ENCODE data around the gene PIK3CD.
A peak's percentile ranks its signal among the peaks of the same experiment; 100 is the strongest.
"Not testable (repeated sequence)": the region's sequence is repeated elsewhere in the genome, so short reads cannot be mapped to it uniquely, and the experiment has no call there.

The PIK3CD gene

DNA sequence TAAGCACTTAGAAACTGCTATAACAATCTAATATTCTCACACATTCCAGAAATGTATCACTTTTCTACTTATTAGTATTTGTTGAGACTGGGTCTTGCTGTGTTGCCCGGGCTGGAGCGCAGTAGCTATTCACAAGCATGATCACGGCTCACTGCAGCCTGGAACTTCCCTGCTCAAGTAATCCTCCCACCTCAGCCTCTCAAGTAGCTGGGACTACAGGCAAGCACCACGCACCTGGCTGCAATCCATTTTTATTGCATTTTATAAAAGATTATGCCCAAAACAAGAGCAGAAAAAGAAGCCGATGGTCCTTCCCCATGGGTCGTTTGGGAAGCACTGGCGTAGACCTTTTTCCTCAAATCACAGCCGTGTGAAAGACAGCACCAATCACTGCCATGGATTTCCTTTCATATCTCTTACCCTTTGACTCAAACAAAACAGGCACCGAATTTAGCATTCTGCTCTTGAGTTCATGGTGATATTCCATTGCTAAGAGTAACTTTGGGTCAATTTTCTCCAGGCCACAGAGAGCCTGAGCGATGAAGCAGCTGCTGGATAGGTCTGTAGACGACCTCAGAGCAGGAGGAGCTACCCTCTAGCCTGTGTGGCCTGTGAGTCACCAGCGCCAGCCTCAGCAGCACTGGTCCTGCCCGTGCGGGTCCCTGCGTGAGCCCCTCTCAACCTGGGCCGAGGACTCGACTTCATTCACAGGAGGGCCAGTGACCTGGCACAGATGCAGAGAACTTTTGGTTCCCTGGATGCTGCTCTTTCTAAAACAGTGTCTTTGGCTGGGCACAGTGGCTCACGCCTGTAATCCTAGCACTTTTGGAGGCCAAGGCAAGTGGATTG lies 80.8 kb downstream of the PIK3CD start:
- Histone ChIP-seq H3K36me3 (ENCODE audit: control insufficient read depth, insufficient read depth, low read length) (peaks cover 82% of the 10 kb centered on the region), H3K27me3 (replicated peaks; ENCODE audit: control insufficient read depth, insufficient read depth, low read length, poor library complexity, severe bottlenecking) (no peaks in the 10 kb centered on the region), H3K4me1 (ENCODE audit: control insufficient read depth, insufficient read depth, low read length, poor library complexity, severe bottlenecking) (peaks cover 25% of the 10 kb centered on the region), H3K9me3 (ENCODE audit: control insufficient read depth, low read length) (no peaks in the 10 kb centered on the region), H3K27ac (ENCODE audit: insufficient read depth, low read length, poor library complexity, severe bottlenecking) (no peak overlapping the region), H3K4me3 (ENCODE audit: insufficient read depth, low read depth, low read length, poor library complexity, severe bottlenecking) (no peak overlapping the region)
- DNase-seq: no peak

DNA sequence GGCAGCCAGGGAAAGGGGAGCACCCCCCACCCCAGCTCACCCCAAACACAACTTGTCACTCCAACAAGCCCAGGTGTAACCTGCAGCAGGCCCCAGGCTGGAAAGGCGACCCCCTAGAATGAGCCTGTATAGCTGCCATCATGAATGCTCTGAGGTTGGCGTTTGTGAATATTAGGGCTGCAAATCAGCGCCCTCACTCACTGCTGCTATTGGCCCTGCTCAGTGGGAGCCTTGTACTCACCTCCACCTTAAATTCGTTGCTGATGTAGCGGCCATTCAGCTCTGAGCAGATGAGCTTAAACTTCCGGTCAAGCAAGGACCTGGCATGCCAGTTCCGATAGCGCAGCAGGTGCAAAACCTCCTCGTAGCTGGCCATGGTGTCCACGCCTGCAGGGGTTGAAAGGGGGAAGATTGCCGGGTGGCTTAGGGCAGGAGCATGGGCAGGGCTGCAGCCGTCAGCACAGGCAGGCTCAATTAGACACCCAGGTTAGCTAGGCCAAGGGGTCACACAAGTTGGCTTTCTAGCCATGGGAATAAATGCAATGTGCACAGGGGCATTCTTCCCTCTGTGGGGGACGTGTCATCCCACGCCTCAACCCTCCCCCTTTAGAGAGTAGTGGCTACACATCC lies 81.7 kb downstream of the PIK3CD start:
- H3K9me3 ChIP-seq (ENCODE audit: control insufficient read depth, low read length): no peaks in the 10 kb centered on the region
- DNase-seq: no peak
- H3K27ac ChIP-seq (ENCODE audit: insufficient read depth, low read length, poor library complexity, severe bottlenecking): no peak overlapping the region
- no peaks in the 10 kb centered on the region for H3K27me3 ChIP-seq (replicated peaks; ENCODE audit: control insufficient read depth, insufficient read depth, low read length, poor library complexity, severe bottlenecking)
- H3K36me3 ChIP-seq (ENCODE audit: control insufficient read depth, insufficient read depth, low read length): peaks cover 85% of the 10 kb centered on the region
- H3K4me3 ChIP-seq (ENCODE audit: insufficient read depth, low read depth, low read length, poor library complexity, severe bottlenecking): no peak overlapping the region
- peaks cover 17% of the 10 kb centered on the region for H3K4me1 ChIP-seq (ENCODE audit: control insufficient read depth, insufficient read depth, low read length, poor library complexity, severe bottlenecking)

- no peaks in the 10 kb centered on the region for H3K9me3 ChIP-seq (ENCODE audit: control insufficient read depth, low read length)
- no peak for DNase-seq
- H3K36me3 ChIP-seq (ENCODE audit: control insufficient read depth, insufficient read depth, low read length): peaks cover 78% of the 10 kb centered on the region
- no peak overlapping the region for H3K27ac ChIP-seq (ENCODE audit: insufficient read depth, low read length, poor library complexity, severe bottlenecking)
- H3K27me3 ChIP-seq (replicated peaks; ENCODE audit: control insufficient read depth, insufficient read depth, low read length, poor library complexity, severe bottlenecking): no peaks in the 10 kb centered on the region
- H3K4me1 ChIP-seq (ENCODE audit: control insufficient read depth, insufficient read depth, low read length, poor library complexity, severe bottlenecking): no peaks in the 10 kb centered on the region
- H3K4me3 ChIP-seq (ENCODE audit: insufficient read depth, low read depth, low read length, poor library complexity, severe bottlenecking): no peak overlapping the region
Measured at GRCh38 chr1:9735800-9736199, 84.3 kb downstream of the PIK3CD start.

- Histone ChIP-seq H3K4me1 (ENCODE audit: control insufficient read depth, insufficient read depth, low read length, poor library complexity, severe bottlenecking) (no peaks in the 10 kb centered on the region), H3K9me3 (ENCODE audit: control insufficient read depth, low read length) (no peaks in the 10 kb centered on the region), H3K27me3 (replicated peaks; ENCODE audit: control insufficient read depth, insufficient read depth, low read length, poor library complexity, severe bottlenecking) (no peaks in the 10 kb centered on the region), H3K36me3 (ENCODE audit: control insufficient read depth, insufficient read depth, low read length) (peaks cover 78% of the 10 kb centered on the region), H3K27ac (ENCODE audit: insufficient read depth, low read length, poor library complexity, severe bottlenecking) (no peak overlapping the region), H3K4me3 (ENCODE audit: insufficient read depth, low read depth, low read length, poor library complexity, severe bottlenecking) (no peak overlapping the region)
- no peak for DNase-seq
Measured at GRCh38 chr1:9736241-9736640, 84.7 kb downstream of the PIK3CD start.

- no peaks in the 10 kb centered on the region for H3K27me3 ChIP-seq (replicated peaks; ENCODE audit: control insufficient read depth, insufficient read depth, low read length, poor library complexity, severe bottlenecking)
- no peak for DNase-seq
- H3K36me3 ChIP-seq (ENCODE audit: control insufficient read depth, insufficient read depth, low read length): peaks cover 75% of the 10 kb centered on the region
- H3K27ac ChIP-seq (ENCODE audit: insufficient read depth, low read length, poor library complexity, severe bottlenecking): no peak overlapping the region
- no peaks in the 10 kb centered on the region for H3K4me1 ChIP-seq (ENCODE audit: control insufficient read depth, insufficient read depth, low read length, poor library complexity, severe bottlenecking)
- no peak overlapping the region for H3K4me3 ChIP-seq (ENCODE audit: insufficient read depth, low read depth, low read length, poor library complexity, severe bottlenecking)
- no peaks in the 10 kb centered on the region for H3K9me3 ChIP-seq (ENCODE audit: control insufficient read depth, low read length)
Measured at GRCh38 chr1:9737057-9737456, 85.5 kb downstream of the PIK3CD start.

- Histone ChIP-seq H3K4me1 (ENCODE audit: control insufficient read depth, insufficient read depth, low read length, poor library complexity, severe bottlenecking) (no peaks in the 10 kb centered on the region), H3K4me3 (ENCODE audit: insufficient read depth, low read depth, low read length, poor library complexity, severe bottlenecking) (no peak overlapping the region), H3K27me3 (replicated peaks; ENCODE audit: control insufficient read depth, insufficient read depth, low read length, poor library complexity, severe bottlenecking) (no peaks in the 10 kb centered on the region), H3K9me3 (ENCODE audit: control insufficient read depth, low read length) (no peaks in the 10 kb centered on the region), H3K36me3 (ENCODE audit: control insufficient read depth, insufficient read depth, low read length) (peaks cover 73% of the 10 kb centered on the region), H3K27ac (ENCODE audit: insufficient read depth, low read length, poor library complexity, severe bottlenecking) (peak overlapping the region; percentile 1)
- DNase-seq: no peak
Measured at GRCh38 chr1:9737671-9738070, 86.1 kb downstream of the PIK3CD start.

DNA sequence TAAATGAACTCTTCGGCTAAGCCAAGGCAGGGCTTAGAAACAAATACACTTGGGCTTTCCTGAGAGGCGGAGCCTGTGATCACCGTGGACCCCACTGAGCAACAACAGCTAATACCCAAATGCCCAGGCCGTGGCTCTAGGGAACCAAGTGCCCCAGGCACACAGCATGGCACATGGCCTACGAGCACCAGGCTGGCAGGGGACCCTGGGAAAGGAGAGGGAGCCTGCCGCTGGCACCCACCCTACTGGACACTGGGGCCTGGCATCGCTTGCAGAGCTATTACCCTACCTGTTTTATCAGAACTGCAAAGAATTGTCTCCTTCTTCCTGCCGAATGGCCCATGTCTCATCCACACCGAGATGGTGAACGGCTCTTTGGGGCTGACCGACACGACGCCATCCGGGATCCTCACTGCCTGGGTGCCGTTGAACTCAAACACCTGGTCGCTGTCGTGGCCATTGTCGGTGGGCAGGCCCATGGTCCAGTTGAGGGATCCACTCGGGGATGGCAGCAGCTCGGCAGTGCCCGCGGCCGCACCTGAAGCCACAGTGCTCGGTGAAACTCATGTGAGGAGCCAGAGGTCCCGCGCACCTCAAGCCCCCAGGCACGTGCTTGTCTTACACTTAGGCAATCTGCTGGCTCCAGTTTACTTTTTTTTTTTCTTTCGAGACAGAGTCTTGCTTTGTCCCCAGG lies 92.7 kb downstream of the PIK3CD start:
- Histone ChIP-seq H3K27me3 (replicated peaks; ENCODE audit: control insufficient read depth, insufficient read depth, low read length, poor library complexity, severe bottlenecking) (no peaks in the 10 kb centered on the region), H3K36me3 (ENCODE audit: control insufficient read depth, insufficient read depth, low read length) (peaks cover 67% of the 10 kb centered on the region), H3K4me3 (ENCODE audit: insufficient read depth, low read depth, low read length, poor library complexity, severe bottlenecking) (no peak overlapping the region), H3K9me3 (ENCODE audit: control insufficient read depth, low read length) (no peaks in the 10 kb centered on the region), H3K4me1 (ENCODE audit: control insufficient read depth, insufficient read depth, low read length, poor library complexity, severe bottlenecking) (no peaks in the 10 kb centered on the region), H3K27ac (ENCODE audit: insufficient read depth, low read length, poor library complexity, severe bottlenecking) (no peak overlapping the region)
- no peak for DNase-seq

GRCh38 chr1:9746211-9746610 lies 94.7 kb downstream of the PIK3CD start:
- Histone ChIP-seq H3K27me3 (replicated peaks; ENCODE audit: control insufficient read depth, insufficient read depth, low read length, poor library complexity, severe bottlenecking) (no peaks in the 10 kb centered on the region), H3K9me3 (ENCODE audit: control insufficient read depth, low read length) (no peaks in the 10 kb centered on the region), H3K4me1 (ENCODE audit: control insufficient read depth, insufficient read depth, low read length, poor library complexity, severe bottlenecking) (no peaks in the 10 kb centered on the region), H3K4me3 (ENCODE audit: insufficient read depth, low read depth, low read length, poor library complexity, severe bottlenecking) (no peak overlapping the region), H3K27ac (ENCODE audit: insufficient read depth, low read length, poor library complexity, severe bottlenecking) (no peak overlapping the region), H3K36me3 (ENCODE audit: control insufficient read depth, insufficient read depth, low read length) (peaks cover 72% of the 10 kb centered on the region)
- no peak for DNase-seq

GRCh38 chr1:9746651-9747050 lies 95.1 kb downstream of the PIK3CD start:
- H3K27me3 ChIP-seq (replicated peaks; ENCODE audit: control insufficient read depth, insufficient read depth, low read length, poor library complexity, severe bottlenecking): no peaks in the 10 kb centered on the region
- no peaks in the 10 kb centered on the region for H3K4me1 ChIP-seq (ENCODE audit: control insufficient read depth, insufficient read depth, low read length, poor library complexity, severe bottlenecking)
- no peaks in the 10 kb centered on the region for H3K9me3 ChIP-seq (ENCODE audit: control insufficient read depth, low read length)
- H3K36me3 ChIP-seq (ENCODE audit: control insufficient read depth, insufficient read depth, low read length): peaks cover 73% of the 10 kb centered on the region
- DNase-seq: no peak
- H3K4me3 ChIP-seq (ENCODE audit: insufficient read depth, low read depth, low read length, poor library complexity, severe bottlenecking): no peak overlapping the region
- H3K27ac ChIP-seq (ENCODE audit: insufficient read depth, low read length, poor library complexity, severe bottlenecking): no peak overlapping the region

DNA sequence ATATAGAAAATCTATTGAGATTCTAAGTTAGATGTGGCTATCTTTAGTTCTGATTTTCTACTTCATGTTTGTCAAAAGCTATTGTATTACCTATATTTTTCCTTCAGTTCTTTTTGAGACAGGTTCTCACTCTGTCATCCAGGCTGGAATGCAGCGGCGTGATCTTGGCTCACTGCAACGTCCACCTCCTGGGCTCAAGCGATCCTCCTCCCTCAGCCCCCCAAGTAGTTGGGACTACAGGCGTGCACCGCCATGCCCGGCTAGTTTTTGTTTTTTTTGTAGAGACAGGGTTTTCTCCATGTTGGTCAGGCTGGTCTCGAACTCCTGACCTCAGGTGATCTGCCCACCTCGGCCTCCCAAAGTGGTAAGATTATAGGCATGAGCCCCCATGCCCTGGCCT lies 96.9 kb downstream of the PIK3CD start:
- not testable (repeated sequence) for H3K27ac ChIP-seq (ENCODE audit: insufficient read depth, low read length, poor library complexity, severe bottlenecking); H3K27me3 ChIP-seq (replicated peaks; ENCODE audit: control insufficient read depth, insufficient read depth, low read length, poor library complexity, severe bottlenecking); DNase-seq; H3K4me1 ChIP-seq (ENCODE audit: control insufficient read depth, insufficient read depth, low read length, poor library complexity, severe bottlenecking); H3K9me3 ChIP-seq (ENCODE audit: control insufficient read depth, low read length); H3K4me3 ChIP-seq (ENCODE audit: insufficient read depth, low read depth, low read length, poor library complexity, severe bottlenecking)
- peaks cover 68% of the 10 kb centered on the region for H3K36me3 ChIP-seq (ENCODE audit: control insufficient read depth, insufficient read depth, low read length)
